B cell (primary cell): ENCODE results near the gene HOXB3. TPM values are rescaled to one million over a fixed set of nuclear protein-coding genes. Genes with fewer than 3 reads are reported as not detected.
A peak's percentile ranks its signal among the peaks of the same experiment; 100 is the strongest.

Experiments
- ATAC-seq: fragments of 200-7000 bp; cut with Tn5 transposase; one replicate; pipeline ENCODE4 v1.10.0; 2021; ENCODE audit warnings: low read depth, mild to moderate bottlenecking, moderate number of reproducible peaks, moderate library complexity
- CTCF ChIA-PET: fragments of 350-600 bp; sonication (Branson Sonifier 250); formaldehyde crosslinking; loops from one replicate; lab custom pipeline; 2021; ENCODE audit warnings: antibody characterized with exemption, inconsistent platforms; lab: Charles Lee
- POLR2A ChIA-PET: fragments of 350-600 bp; sonication (Branson Sonifier 250); formaldehyde crosslinking; loops from one replicate; lab custom pipeline; 2021; ENCODE audit warnings: antibody characterized with exemption; lab: Charles Lee
- DNase-seq: peaks from one replicate; pipeline ENCODE4 v3.0.0; 2013
- H2AFZ ChIP-seq: 2 replicates; pipeline ENCODE4 v1.6.1; 2012; ENCODE audit warnings: mild to moderate bottlenecking, low read depth, low read length; ENCODE audit not compliant: insufficient read depth, poor library complexity, severe bottlenecking
- H3K27ac ChIP-seq, 2 donors: 1 replicate in 1 of 2; 2 replicates in 1 of 2; pipeline ENCODE4 v1.5.1; 2012 to 2013; ENCODE audit warnings: low read length in 2 of 2, mild to moderate bottlenecking in 2 of 2, moderate library complexity in 1 of 2
- H3K27me3 ChIP-seq, 4 experiments: fragments of 200-600 bp in 1 of 4; sonication (generic) in 1 of 4; replicated peaks in 1 of 4; 1 replicate in 2 of 4; 2 replicates in 2 of 4; pipeline versions ENCODE4 v1.6.1 to v1.7.0; 2013 to 2016; ENCODE audit warnings: low read length in 3 of 4, mild to moderate bottlenecking in 2 of 4, mixed read lengths in 1 of 4, moderate library complexity in 1 of 4; ENCODE audit not compliant: insufficient read depth in 4 of 4, control insufficient read depth in 3 of 4; ENCODE audit errors: control extremely low read depth in 1 of 4
- H3K36me3 ChIP-seq, 2 experiments: replicated peaks in 1 of 2; 1 replicate in 1 of 2; 2 replicates in 1 of 2; pipeline versions ENCODE4 v1.6.1 to v1.7.1; 2013; ENCODE audit warnings: low read length in 1 of 2; ENCODE audit not compliant: insufficient read depth in 2 of 2, control insufficient read depth in 1 of 2; ENCODE audit errors: control extremely low read depth in 1 of 2, extremely low read depth in 1 of 2
- H3K4me1 ChIP-seq, 2 donors: fragments of 200-600 bp in 1 of 2; sonication (generic) in 1 of 2; 1 replicate in 1 of 2; 2 replicates in 1 of 2; pipeline versions ENCODE4 v1.5.1 to v1.6.1; 2013 to 2017; ENCODE audit warnings: low read length in 2 of 2; ENCODE audit not compliant: control insufficient read depth in 2 of 2, insufficient read depth in 2 of 2
- H3K4me2 ChIP-seq: replicated peaks from 2 replicates; pipeline ENCODE3; 2012; ENCODE audit warnings: mild to moderate bottlenecking, low read depth, low read length; ENCODE audit not compliant: poor library complexity, severe bottlenecking
- H3K4me3 ChIP-seq, 5 experiments: fragments of 200-600 bp in 1 of 5; sonication (generic) in 1 of 5; 1 replicate in 3 of 5; 2 replicates in 2 of 5; pipeline versions ENCODE4 v1.5.1 to v1.7.0; 2011 to 2016; ENCODE audit warnings: low read length in 4 of 5, mild to moderate bottlenecking in 4 of 5, low read depth in 2 of 5, control low read depth in 1 of 5, moderate library complexity in 1 of 5; ENCODE audit not compliant: insufficient read depth in 1 of 5; ENCODE audit errors: control extremely low read depth in 1 of 5, extremely low read depth in 1 of 5
- H3K79me2 ChIP-seq: fragments of 200-600 bp; sonication (generic); one replicate; pipeline ENCODE4 v1.6.0; 2016; ENCODE audit warnings: low read length; ENCODE audit not compliant: control insufficient read depth, insufficient read depth
- H3K9ac ChIP-seq: fragments of 200-600 bp; sonication (generic); 2 replicates; pipeline ENCODE4 v1.6.1; 2017; ENCODE audit warnings: mild to moderate bottlenecking, low read length, moderate library complexity
- H3K9me3 ChIP-seq, 3 donors: one replicate each; pipeline versions ENCODE4 v1.6.1 to v1.7.1; 2013; ENCODE audit warnings: low read length in 2 of 3; ENCODE audit not compliant: control insufficient read depth in 2 of 3, insufficient read depth in 1 of 3; ENCODE audit errors: control extremely low read depth in 1 of 3
- H4K20me1 ChIP-seq: 2 replicates; pipeline ENCODE4 v1.6.0; 2012; ENCODE audit warnings: mild to moderate bottlenecking, low read length; ENCODE audit not compliant: insufficient read depth, control insufficient read depth, poor library complexity, severe bottlenecking
- H3K27ac Mint-ChIP-seq: one replicate; pipeline ENCODE4 v1.8.0; 2021; ENCODE audit warnings: mixed read lengths
- H3K27me3 Mint-ChIP-seq: one replicate; pipeline ENCODE4 v1.8.0; 2021; ENCODE audit warnings: mixed read lengths
- H3K4me1 Mint-ChIP-seq: one replicate; pipeline ENCODE4 v1.8.0; 2021; ENCODE audit warnings: mixed read lengths
- H3K4me3 Mint-ChIP-seq: one replicate; pipeline ENCODE4 v1.8.0; 2021; ENCODE audit warnings: mixed read lengths
- H3K9me3 Mint-ChIP-seq: one replicate; pipeline ENCODE4 v1.8.0; 2022; ENCODE audit warnings: mixed read lengths; ENCODE audit not compliant: insufficient read depth
- WGBS: methylation state at CpG from one replicate; pipeline ENCODE4 v1.1.5; 2013; ENCODE audit warnings: missing lambda C conversion rate; ENCODE audit not compliant: insufficient coverage; 5-methylcytosine and 5-hydroxymethylcytosine counted together
- intact Hi-C: fragments of 100-400 bp; cut with micrococcal nuclease; formaldehyde crosslinking; loops from one replicate; pipeline ENCODE4 v1.10.0; 2022
- polyA plus RNA-seq: library from polyadenylated mRNA; depleted of rRNA; stranded (reverse); fragments of >200 nt; gene quantifications from 2 replicates; pipeline ENCODE4 v1.2.3, GENCODE V29; 2012
- total RNA-seq, 2 donors: library from RNA; stranded (reverse); fragments of 120-200 nt in 1 of 2; gene quantifications; 1 replicate in 1 of 2; 2 replicates in 1 of 2; pipeline versions ENCODE4 v1.2.3 to v1.2.4, GENCODE V29; 2013 to 2022
- TF ChIP-seq, protein P1 (sequence below): fragments of 200-600 bp; IDR thresholded peaks from one replicate; pipeline ENCODE4 v1.8.0; 2022; ENCODE audit warnings: antibody characterized with exemption, mild to moderate bottlenecking

HOXB3 gene
- total and polyA plus RNA-seq, 2 donors (not counting 1 experiment from before 2014, with no cell fraction given): 3.0 to 4.0 TPM

DNA sequence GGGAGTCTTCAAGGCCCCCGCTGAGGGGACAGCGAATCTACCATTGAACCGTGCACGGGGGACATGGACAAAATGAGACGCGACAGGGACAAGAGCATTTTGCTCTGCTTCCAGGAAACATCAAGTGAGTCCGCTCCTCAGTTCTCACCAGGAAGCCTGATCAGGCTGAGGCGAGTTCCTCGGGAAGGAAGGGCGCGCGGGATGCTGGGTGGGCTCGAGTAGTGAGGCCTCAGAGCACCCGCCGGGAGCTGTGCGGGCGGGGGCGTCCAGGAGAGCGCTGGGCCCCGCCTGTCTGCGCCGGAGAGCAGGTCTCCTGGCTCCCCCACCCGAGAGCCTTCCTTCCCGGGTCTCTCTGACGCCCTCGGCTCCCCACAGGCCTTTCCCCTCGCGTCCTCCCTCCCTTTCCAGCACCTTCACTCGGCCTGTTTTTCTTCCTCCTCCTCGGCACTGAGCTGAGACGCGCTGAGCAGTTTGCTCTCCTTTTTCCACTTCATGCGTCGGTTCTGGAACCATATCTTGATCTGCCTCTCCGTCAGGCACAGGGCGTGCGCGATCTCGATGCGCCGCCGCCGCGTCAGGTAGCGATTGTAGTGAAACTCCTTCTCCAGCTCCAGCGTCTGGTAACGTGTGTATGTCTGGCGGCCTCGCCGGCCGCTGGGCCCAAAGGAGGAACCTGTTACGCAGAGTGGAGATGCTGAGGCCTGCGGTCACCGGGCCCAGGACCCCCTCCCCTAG is 6.1 kb upstream of the HOXB3 start:
- H3K27ac Mint-ChIP-seq: peak overlapping the region; percentile 22

More for the DNA sequence above, 6.1 kb upstream of the HOXB3 start:
- H3K79me2 ChIP-seq: no peaks in the 10 kb centered on the region
- WGBS: 26% methylated on average over 54 of the region's 54 CpGs
- peaks cover 8% of the 10 kb centered on the region for H4K20me1 ChIP-seq
- Mint-ChIP-seq H3K4me3 (peak overlapping the region; percentile 81), H3K27me3 (peaks cover 92% of the 10 kb centered on the region), H3K9me3 (no peaks in the 10 kb centered on the region), H3K4me1 (peaks cover 49% of the 10 kb centered on the region)
- H3K4me2 ChIP-seq: peak overlapping the region; percentile 94
- TF ChIP-seq, protein P1, sequence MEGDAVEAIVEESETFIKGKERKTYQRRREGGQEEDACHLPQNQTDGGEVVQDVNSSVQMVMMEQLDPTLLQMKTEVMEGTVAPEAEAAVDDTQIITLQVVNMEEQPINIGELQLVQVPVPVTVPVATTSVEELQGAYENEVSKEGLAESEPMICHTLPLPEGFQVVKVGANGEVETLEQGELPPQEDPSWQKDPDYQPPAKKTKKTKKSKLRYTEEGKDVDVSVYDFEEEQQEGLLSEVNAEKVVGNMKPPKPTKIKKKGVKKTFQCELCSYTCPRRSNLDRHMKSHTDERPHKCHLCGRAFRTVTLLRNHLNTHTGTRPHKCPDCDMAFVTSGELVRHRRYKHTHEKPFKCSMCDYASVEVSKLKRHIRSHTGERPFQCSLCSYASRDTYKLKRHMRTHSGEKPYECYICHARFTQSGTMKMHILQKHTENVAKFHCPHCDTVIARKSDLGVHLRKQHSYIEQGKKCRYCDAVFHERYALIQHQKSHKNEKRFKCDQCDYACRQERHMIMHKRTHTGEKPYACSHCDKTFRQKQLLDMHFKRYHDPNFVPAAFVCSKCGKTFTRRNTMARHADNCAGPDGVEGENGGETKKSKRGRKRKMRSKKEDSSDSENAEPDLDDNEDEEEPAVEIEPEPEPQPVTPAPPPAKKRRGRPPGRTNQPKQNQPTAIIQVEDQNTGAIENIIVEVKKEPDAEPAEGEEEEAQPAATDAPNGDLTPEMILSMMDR: no peak
- DNase-seq (peak; percentile 67), ATAC-seq (no peak)
- H3K4me3 ChIP-seq: peak overlapping the region in 3 of 5 experiments; percentile 11 to 35 (median 32)
- H3K9me3 ChIP-seq: peaks cover 0 to 21% (median 0%) of the 10 kb centered on the region in 3 donors
- peaks cover 52 to 55% of the 10 kb centered on the region in 2 donors for H3K4me1 ChIP-seq
- H2AFZ ChIP-seq: peak overlapping the region; percentile 59
- CTCF ChIA-PET: interaction anchor here (0.9 to 5.6 kb wide), 5 partner anchors 13 to 288 kb away, joined by 3 to 64 read pairs (median 4); no protein-coding TSS in a partner anchor
- H3K27ac ChIP-seq: no peak overlapping the region
- no peaks in the 10 kb centered on the region for H3K36me3 ChIP-seq
- H3K27me3 ChIP-seq: peaks cover 0 to 99% (median 74%) of the 10 kb centered on the region in 4 experiments
- intact Hi-C loops: loop anchor here (2.0 to 5.0 kb wide), 2 partner anchors 15 to 131 kb away; partner anchors contain the start of genes HOXB13 and HOXB7
- POLR2A ChIA-PET: interaction anchor here (0.6 kb wide), 1 partner anchor 491 kb away, joined by 7 read pairs; no protein-coding TSS in a partner anchor
- H3K9ac ChIP-seq: peak overlapping the region; percentile 11
